Measurements from ENCODE around the gene POU2F2.

DNA sequence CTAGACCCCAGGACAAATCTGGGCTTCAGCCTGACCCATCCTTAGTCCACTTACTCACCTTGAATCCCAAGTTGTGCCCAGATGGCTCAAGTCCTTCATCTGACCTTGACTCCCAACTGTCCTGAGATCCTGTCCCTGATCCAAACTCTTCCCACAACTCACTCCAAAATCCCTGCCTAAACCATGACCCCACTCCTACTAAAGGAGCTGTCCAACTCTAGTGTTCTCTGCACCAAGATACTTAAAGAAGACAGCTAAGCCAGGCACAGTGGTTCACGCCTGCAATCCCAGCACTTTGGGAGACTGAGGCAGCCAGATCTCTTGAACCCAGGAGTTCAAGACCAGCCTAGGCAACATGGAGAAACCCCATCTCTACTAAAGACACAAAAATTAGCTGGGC, 8.5 kb downstream of the POU2F2 start:
- TF ChIP-seq, protein P1, sequence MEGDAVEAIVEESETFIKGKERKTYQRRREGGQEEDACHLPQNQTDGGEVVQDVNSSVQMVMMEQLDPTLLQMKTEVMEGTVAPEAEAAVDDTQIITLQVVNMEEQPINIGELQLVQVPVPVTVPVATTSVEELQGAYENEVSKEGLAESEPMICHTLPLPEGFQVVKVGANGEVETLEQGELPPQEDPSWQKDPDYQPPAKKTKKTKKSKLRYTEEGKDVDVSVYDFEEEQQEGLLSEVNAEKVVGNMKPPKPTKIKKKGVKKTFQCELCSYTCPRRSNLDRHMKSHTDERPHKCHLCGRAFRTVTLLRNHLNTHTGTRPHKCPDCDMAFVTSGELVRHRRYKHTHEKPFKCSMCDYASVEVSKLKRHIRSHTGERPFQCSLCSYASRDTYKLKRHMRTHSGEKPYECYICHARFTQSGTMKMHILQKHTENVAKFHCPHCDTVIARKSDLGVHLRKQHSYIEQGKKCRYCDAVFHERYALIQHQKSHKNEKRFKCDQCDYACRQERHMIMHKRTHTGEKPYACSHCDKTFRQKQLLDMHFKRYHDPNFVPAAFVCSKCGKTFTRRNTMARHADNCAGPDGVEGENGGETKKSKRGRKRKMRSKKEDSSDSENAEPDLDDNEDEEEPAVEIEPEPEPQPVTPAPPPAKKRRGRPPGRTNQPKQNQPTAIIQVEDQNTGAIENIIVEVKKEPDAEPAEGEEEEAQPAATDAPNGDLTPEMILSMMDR (IDR thresholded peaks at IDR 0.05; ENCODE audit: insufficient read depth, low read length, poor library complexity, severe bottlenecking) = no peak
- no peak for TF ChIP-seq EZH2phosphoT487 (conservative IDR thresholded peaks at IDR 0.05; ENCODE audit: low read length)
